CD4-positive, alpha-beta T cell treated with Interleukin-6 for 4 hours (primary cell): Measurements from ENCODE around the gene TENM3.

ENCODE experiments used
- DNase-seq: peaks from one replicate; pipeline ENCODE4 v3.0.0-alpha.2; 2020; ENCODE audit warnings: mixed read lengths

The TENM3 gene

GRCh38 chr4:182704948-182705347 is 461.7 kb downstream of the TENM3 start:
- no peak for DNase-seq

- DNase-seq = no peak
Measured at GRCh38 chr4:182705389-182705788, 462.2 kb downstream of the TENM3 start.

GRCh38 chr4:182711211-182711610 is 468.0 kb downstream of the TENM3 start:
- DNase-seq = no peak

- DNase-seq = no peak
Measured at GRCh38 chr4:182715548-182715947, 472.3 kb downstream of the TENM3 start.

- no peak for DNase-seq
Measured at GRCh38 chr4:182716192-182716591, 473.0 kb downstream of the TENM3 start.

GRCh38 chr4:182717788-182718583 is 474.8 kb downstream of the TENM3 start:
- no peak for DNase-seq

- DNase-seq = no peak
Measured at GRCh38 chr4:182724414-182724813, 481.2 kb downstream of the TENM3 start.

- DNase-seq = no peak
Measured at GRCh38 chr4:182729516-182729915, 486.3 kb downstream of the TENM3 start.

GRCh38 chr4:182730791-182731190 is 487.6 kb downstream of the TENM3 start:
- no peak for DNase-seq

GRCh38 chr4:182736207-182736606 is 493.0 kb downstream of the TENM3 start:
- DNase-seq = no peak

- no peak for DNase-seq
Measured at GRCh38 chr4:182738283-182739047, 495.3 kb downstream of the TENM3 start.

GRCh38 chr4:182740256-182740655 is 497.1 kb downstream of the TENM3 start:
- DNase-seq = no peak

GRCh38 chr4:182741054-182741453 is 497.9 kb downstream of the TENM3 start:
- no peak for DNase-seq

- no peak for DNase-seq
Measured at GRCh38 chr4:182741914-182742313, 498.7 kb downstream of the TENM3 start.

- no peak for DNase-seq
Measured at GRCh38 chr4:182743815-182744214, 500.6 kb downstream of the TENM3 start.

GRCh38 chr4:182745237-182745636 is 502.0 kb downstream of the TENM3 start:
- DNase-seq = no peak

- DNase-seq = no peak
Measured at GRCh38 chr4:182746876-182747275, 503.7 kb downstream of the TENM3 start.

- DNase-seq = no peak
Measured at GRCh38 chr4:182748283-182748682, 505.1 kb downstream of the TENM3 start.

- DNase-seq = no peak
Measured at GRCh38 chr4:182748949-182749348, 505.7 kb downstream of the TENM3 start.

GRCh38 chr4:182749667-182750167 is 506.5 kb downstream of the TENM3 start:
- DNase-seq = no peak

GRCh38 chr4:182752158-182752910 is 509.1 kb downstream of the TENM3 start:
- no peak for DNase-seq

- no peak for DNase-seq
Measured at GRCh38 chr4:182754895-182755294, 511.7 kb downstream of the TENM3 start.

GRCh38 chr4:182756161-182756690 is 513.0 kb downstream of the TENM3 start:
- DNase-seq = no peak
